GM18499 (cell line): ENCODE measurements around the gene HBQ1.
"Not testable (repeated sequence)": the region's sequence is repeated elsewhere in the genome, so short reads cannot be mapped to it uniquely, and the experiment has no call there.

Source experiments
- ATAC-seq: cut with Tn5 transposase; IDR thresholded peaks from one replicate; pipeline ENCODE4 v1.9.1; 2021; ENCODE audit warnings: moderate number of reproducible peaks; ENCODE audit not compliant: insufficient read depth, unreplicated experiment

The HBQ1 gene

DNA sequence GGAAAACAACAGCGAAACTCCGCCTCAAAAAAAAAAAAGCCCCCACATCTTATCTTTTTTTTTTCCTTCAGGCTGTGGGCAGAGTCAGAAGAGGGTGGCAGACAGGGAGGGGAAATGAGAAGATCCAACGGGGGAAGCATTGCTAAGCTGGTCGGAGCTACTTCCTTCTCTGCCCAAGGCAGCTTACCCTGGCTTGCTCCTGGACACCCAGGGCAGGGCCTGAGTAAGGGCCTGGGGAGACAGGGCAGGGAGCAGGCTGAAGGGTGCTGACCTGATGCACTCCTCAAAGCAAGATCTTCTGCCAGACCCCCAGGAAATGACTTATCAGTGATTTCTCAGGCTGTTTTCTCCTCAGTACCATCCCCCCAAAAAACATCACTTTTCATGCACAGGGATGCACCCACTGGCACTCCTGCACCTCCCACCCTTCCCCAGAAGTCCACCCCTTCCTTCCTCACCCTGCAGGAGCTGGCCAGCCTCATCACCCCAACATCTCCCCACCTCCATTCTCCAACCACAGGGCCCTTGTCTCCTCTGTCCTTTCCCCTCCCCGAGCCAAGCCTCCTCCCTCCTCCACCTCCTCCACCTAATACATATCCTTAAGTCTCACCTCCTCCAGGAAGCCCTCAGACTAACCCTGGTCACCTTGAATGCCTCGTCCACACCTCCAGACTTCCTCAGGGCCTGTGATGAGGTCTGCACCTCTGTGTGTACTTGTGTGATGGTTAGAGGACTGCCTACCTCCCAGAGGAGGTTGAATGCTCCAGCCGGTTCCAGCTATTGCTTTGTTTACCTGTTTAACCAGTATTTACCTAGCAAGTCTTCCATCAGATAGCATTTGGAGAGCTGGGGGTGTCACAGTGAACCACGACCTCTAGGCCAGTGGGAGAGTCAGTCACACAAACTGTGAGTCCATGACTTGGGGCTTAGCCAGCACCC, 5.0 kb upstream of the HBQ1 start:
- ATAC-seq, result no peak

DNA sequence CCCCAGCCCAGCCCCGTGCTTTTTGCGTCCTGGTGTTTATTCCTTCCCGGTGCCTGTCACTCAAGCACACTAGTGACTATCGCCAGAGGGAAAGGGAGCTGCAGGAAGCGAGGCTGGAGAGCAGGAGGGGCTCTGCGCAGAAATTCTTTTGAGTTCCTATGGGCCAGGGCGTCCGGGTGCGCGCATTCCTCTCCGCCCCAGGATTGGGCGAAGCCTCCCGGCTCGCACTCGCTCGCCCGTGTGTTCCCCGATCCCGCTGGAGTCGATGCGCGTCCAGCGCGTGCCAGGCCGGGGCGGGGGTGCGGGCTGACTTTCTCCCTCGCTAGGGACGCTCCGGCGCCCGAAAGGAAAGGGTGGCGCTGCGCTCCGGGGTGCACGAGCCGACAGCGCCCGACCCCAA, 4.3 kb upstream of the HBQ1 start:
- not testable (repeated sequence) for ATAC-seq

DNA sequence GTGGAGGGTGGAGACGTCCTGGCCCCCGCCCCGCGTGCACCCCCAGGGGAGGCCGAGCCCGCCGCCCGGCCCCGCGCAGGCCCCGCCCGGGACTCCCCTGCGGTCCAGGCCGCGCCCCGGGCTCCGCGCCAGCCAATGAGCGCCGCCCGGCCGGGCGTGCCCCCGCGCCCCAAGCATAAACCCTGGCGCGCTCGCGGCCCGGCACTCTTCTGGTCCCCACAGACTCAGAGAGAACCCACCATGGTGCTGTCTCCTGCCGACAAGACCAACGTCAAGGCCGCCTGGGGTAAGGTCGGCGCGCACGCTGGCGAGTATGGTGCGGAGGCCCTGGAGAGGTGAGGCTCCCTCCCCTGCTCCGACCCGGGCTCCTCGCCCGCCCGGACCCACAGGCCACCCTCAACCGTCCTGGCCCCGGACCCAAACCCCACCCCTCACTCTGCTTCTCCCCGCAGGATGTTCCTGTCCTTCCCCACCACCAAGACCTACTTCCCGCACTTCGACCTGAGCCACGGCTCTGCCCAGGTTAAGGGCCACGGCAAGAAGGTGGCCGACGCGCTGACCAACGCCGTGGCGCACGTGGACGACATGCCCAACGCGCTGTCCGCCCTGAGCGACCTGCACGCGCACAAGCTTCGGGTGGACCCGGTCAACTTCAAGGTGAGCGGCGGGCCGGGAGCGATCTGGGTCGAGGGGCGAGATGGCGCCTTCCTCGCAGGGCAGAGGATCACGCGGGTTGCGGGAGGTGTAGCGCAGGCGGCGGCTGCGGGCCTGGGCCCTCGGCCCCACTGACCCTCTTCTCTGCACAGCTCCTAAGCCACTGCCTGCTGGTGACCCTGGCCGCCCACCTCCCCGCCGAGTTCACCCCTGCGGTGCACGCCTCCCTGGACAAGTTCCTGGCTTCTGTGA, 3.5 kb upstream of the HBQ1 start, which contains the start of gene HBA1:
Gene HBA1, plus strand, starts transcription at position 204 of the 906 bp plus-strand sequence. Its CDS starts 37 bp downstream, at position 241.
- ATAC-seq, result not testable (repeated sequence)

DNA sequence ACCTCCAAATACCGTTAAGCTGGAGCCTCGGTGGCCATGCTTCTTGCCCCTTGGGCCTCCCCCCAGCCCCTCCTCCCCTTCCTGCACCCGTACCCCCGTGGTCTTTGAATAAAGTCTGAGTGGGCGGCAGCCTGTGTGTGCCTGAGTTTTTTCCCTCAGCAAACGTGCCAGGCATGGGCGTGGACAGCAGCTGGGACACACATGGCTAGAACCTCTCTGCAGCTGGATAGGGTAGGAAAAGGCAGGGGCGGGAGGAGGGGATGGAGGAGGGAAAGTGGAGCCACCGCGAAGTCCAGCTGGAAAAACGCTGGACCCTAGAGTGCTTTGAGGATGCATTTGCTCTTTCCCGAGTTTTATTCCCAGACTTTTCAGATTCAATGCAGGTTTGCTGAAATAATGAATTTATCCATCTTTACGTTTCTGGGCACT, 2.9 kb upstream of the HBQ1 start:
- no peak for ATAC-seq

DNA sequence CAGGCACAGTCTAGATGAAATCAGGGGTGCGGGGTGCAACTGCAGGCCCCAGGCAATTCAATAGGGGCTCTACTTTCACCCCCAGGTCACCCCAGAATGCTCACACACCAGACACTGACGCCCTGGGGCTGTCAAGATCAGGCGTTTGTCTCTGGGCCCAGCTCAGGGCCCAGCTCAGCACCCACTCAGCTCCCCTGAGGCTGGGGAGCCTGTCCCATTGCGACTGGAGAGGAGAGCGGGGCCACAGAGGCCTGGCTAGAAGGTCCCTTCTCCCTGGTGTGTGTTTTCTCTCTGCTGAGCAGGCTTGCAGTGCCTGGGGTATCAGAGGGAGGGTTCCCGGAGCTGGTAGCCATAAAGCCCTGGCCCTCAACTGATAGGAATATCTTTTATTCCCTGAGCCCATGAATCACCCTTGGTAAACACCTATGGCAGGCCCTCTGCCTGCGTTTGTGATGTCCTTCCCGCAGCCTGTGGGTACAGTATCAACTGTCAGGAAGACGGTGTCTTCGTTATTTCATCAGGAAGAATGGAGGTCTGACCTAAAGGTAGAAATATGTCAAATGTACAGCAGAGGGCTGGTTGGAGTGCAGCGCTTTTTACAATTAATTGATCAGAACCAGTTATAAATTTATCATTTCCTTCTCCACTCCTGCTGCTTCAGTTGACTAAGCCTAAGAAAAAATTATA, 2.1 kb upstream of the HBQ1 start:
- no peak for ATAC-seq

DNA sequence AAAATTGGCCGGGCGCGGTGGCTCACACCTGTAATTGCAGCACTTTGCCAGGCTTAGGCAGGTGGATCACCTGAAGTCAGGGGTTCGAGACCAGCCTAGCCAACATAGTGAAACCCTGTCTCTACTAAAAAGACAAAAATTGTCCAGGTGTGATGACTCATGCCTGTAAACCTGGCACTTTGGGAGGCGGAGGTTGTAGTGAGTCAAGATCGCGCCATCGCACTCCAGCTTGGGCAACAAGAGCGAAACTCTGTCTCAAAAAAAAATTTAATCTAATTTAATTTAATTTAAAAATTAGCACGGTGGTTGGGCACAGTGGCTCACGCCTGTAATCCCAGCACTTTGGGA, 1.6 kb upstream of the HBQ1 start:
- no peak for ATAC-seq

DNA sequence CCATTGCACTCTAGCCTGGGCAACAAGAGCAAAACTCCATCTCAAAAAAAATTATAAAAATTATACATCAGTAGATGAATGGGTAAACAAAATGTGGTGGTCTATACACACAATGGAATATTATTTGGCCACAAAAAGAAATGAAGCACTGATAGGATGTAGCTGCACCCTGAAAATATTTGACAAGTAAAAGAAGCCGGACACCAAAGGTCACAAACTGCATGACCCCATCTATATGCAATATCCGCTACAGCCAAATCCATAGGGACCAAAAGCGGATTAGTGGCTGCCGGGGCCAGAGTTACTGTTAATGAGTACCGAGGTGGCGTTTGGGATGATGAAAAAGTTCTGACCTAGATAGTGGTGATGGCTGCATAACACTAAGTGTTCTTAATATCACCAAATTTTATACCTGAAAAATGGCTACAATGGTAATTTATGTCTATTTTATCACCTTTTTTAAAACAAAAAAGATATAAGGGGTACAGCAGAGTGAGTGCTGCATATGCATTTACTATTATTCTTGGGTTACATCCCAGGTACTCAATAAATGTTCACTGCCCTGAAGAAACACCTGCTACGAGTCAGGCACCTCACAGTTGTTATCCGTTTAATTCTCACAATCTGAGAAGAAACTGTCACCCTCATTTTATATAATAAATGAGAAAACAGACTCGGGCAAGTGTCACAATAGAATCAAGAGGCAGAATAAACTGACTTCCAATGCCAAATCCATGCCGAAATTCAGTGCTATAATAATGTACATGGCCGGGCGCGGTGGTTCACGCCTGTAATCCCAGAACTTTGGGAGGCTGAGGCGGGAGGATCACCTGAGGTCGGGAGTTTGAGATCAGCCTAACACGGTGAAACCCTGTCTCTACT, 807 bp upstream of the HBQ1 start:
- ATAC-seq, result no peak

DNA sequence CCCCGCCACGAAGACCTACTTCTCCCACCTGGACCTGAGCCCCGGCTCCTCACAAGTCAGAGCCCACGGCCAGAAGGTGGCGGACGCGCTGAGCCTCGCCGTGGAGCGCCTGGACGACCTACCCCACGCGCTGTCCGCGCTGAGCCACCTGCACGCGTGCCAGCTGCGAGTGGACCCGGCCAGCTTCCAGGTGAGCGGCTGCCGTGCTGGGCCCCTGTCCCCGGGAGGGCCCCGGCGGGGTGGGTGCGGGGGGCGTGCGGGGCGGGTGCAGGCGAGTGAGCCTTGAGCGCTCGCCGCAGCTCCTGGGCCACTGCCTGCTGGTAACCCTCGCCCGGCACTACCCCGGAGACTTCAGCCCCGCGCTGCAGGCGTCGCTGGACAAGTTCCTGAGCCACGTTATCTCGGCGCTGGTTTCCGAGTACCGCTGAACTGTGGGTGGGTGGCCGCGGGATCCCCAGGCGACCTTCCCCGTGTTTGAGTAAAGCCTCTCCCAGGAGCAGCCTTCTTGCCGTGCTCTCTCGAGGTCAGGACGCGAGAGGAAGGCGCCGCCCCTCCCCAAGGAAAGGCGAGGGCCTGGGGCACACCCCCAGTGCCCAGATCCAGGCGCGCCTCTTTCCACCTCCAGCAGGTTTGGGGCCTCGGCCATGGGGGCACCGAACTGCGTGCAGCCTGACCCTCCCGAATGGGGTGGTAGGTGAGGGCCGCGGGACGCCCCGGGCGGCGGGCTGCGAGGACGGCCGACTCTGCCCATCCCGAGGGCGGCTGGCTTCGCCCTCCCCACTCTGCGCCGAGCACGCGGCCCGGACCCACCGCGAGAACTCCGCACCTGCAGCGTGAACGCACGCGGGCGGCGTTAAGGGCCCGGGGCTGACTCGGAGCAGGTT, 664 bp downstream of the HBQ1 start:
- no peak for ATAC-seq

DNA sequence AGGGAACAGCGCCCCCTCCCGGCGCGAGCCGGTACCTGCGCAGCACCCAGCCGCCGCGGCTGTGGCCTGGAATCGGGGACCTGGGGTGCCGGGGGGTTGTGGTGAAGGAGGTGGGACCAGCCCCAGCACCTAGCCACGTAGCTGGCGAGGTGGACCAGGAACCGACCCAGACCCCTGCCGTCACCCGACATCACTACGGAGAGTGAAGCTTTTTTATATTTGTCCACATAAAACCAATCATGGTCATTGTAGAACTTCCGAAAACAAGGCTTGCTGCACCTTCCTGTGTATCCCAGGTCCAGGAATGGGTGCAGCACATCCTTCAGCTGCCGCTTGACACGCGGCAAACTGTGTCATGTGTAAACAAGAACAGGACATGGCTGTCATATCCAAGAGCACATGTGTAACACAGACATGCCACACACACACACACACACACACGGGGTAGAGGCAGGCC, 1.3 kb downstream of the HBQ1 start:
- ATAC-seq, result no peak

DNA sequence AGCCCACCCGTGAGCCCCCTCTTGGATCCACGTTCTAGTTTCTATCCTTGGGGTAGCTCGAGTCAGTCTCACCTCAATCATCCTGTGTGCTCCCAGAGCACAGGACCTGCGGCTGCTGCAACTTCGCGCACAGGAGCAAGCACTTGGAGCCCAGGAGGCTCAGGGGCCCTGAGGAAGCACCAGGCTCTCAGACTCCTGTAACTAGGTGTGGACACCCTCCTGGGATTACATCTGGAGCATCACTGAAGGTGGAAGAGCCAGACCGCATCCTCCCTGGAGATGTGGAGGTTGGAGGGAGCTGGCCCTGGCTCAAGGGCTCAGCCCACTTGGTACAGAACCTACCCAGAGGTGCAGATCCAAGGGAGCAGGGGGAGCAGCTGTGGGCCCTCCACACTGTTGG, 2.7 kb downstream of the HBQ1 start:
- ATAC-seq, result no peak

DNA sequence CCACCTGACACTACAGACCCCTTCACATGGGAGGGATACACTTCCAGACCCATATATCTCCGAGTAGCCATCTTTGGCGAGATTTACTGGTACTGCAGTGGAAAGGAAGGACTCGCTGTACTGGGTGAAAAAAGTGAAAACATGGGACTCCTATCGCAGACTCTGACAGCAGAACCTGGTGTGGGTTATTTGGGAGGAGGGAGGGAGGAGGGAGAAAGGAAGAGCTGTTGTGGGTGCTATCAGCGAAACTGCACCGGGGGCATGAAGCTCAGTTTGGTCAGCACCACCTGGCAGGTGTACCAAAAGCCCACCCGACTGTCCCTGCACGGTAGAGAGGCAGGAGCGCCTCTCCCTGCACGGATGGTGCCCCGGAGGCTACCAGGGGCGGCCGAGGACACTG, 5.0 kb downstream of the HBQ1 start:
- no peak for ATAC-seq

DNA sequence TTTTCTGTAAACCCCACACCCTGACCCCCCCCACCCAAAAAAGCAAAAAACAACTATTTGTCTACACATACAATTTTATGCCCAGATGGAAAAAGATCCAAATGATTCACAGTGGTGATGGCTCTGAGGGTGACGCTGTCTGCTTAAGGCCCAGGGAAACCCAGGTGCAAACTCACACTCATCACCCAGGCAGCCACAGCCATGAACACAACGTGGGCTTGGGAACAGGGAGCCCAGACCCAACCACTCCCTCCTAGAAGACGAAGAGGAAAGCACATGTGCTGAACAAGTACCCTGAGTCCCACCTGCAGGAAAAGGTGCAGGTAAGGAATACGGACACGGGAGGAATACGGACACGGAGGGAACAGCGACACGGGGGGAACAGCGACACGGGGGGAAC, 5.4 kb downstream of the HBQ1 start:
- ATAC-seq, result no peak

DNA sequence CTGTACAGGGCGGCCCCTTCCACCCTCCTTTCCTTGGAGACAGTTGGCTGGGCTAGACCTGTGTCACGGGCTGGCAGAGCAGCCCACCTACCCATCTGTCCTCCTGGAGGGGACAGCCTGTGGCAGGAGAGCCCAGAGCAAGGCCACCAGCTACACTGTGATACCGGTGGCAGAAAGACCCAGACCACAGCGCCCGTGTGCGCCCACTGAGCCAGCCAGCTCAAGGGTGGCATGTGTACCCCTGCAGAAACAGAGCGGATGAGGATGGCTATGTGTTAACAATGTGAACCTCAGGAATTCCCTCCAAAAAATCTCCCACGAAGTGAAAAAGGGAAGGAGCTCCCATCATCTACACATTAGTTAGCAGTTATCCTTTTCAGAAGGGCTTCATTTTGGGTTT, 7.1 kb downstream of the HBQ1 start:
- no peak for ATAC-seq

DNA sequence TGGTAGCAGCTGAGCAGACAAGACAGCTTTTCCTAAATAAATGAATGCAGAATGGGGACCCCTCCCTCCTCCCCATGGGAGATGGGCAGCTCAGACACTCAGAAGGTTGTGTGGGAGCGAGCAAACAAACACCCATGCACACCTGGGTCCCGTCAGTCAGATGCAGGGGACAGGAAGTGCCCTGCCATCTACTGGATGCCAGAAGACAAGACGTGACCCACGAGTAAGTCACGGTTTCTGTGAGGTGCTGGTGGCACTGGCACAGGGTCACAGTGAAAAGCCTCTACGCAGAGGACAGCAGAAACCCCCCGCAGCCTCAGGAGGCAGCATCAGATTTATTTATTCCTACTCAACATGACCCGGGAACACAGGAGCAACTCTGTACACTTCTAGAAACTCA, 8.4 kb downstream of the HBQ1 start:
- no peak for ATAC-seq

DNA sequence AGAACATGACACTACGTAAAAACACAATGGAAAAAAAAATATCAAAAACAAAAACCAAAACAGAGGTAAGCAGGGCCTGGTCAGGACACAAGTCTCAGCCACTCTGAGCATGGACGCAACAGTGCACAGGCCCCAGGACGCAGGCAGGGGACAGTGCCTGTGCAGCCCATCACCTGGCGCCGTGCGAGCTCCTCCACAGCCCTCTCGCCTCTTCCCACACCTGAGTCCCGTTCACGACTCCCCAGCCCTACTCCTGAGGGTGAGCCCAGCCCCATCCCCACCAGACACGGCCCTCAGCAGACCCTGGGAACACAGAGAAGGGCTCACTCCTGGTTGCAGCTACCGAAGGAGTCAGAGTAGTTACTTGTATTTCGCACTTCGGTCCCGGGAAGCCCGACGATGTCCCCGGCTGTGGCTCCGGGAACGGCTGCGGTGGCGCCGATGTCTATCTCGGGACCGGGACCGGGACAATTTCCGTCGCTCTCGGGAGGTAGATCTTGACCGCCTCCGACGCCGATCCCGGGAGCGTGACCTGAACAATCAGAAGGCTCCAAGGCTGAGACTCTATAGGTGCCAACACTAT, 9.4 kb downstream of the HBQ1 start:
- ATAC-seq, result no peak

DNA sequence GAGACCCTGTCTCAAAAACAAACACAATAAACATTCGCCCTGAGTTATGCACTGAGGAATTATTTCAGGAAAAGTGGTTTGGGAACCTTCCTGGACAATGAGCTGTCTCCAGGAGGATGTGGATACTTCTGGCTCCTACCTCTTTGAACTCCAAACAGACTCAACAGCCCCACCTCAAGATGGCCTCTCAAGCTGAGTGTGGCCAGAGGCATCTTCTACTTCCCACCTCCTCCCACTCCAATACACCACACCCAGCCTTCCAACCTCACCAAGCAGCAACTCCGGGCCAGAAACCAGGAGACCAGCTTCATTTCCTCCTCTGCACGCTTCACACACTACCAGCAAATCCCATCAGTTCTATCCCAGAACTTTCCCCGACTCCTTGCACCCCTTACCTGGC, 11.6 kb downstream of the HBQ1 start:
- ATAC-seq, result no peak

DNA sequence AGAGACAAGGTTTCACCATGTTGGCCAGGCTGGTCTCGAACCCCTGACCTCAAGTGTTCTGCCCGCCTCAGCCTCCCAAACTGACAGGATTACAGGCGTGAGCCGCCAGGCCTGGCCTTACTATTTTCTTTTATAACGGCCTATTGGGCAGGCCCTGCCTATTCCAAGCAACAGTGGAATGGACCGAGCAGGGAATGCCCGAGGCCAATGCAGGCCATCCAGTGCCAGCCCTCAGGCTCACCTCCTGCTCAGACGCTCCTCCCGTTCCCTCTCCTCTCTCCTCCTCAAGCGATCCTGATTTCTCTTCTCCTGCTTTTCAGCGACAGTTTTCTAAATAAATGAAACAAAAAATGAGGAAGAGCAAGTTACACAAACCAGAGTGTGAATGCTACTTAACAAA, 12.4 kb downstream of the HBQ1 start:
- ATAC-seq, result no peak

DNA sequence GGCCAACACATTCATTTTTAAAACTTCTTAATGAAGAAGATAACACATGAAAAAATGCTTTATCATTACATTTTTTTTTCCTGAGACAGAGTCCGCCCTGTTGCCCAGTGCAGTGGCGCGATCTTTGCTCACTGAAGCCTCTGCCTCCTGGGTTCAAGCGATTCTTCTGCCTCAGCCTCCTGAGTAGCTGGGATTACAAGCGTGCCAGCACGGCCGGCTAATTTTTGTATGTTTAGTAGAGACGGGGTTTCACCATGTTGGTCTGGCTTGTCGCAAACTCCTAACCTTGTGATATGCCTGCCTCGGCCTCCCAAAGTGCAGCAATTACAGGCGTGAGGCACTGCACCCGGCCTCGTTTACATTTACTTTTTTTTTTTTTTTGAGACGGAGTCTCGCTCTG, 13.2 kb downstream of the HBQ1 start:
- ATAC-seq, result no peak
